GM21786 (cell line): ENCODE results near the gene BLM.
"Not testable (repeated sequence)": the region's sequence is repeated elsewhere in the genome, so short reads cannot be mapped to it uniquely, and the experiment has no call there.

Experiments used
- ATAC-seq: cut with Tn5 transposase; IDR thresholded peaks from one replicate; pipeline ENCODE4 v1.9.1; 2021; ENCODE audit not compliant: unreplicated experiment

Gene BLM

GRCh38 chr15:90818251-90819210 lies 101.4 kb downstream of the BLM start:
- peak; percentile 59 for ATAC-seq

GRCh38 chr15:90819390-90819789 lies 102.2 kb downstream of the BLM start:
- ATAC-seq = no peak

GRCh38 chr15:90819850-90820249 lies 102.7 kb downstream of the BLM start:
- ATAC-seq = no peak

- ATAC-seq = no peak
Observed at GRCh38 chr15:90820481-90820880, 103.3 kb downstream of the BLM start.

- ATAC-seq = no peak
Observed at GRCh38 chr15:90822204-90822955, 105.2 kb downstream of the BLM start.

- ATAC-seq = no peak
Observed at GRCh38 chr15:90823455-90823974, 106.4 kb downstream of the BLM start.

GRCh38 chr15:90825115-90825899 lies 108.2 kb downstream of the BLM start:
- not testable (repeated sequence) for ATAC-seq

- not testable (repeated sequence) for ATAC-seq
Observed at GRCh38 chr15:90826206-90826885, 109.2 kb downstream of the BLM start.

- ATAC-seq = no peak
Observed at GRCh38 chr15:90826886-90827435, 109.8 kb downstream of the BLM start.

- no peak for ATAC-seq
Observed at GRCh38 chr15:90828111-90828510, 111.0 kb downstream of the BLM start.

- no peak for ATAC-seq
Observed at GRCh38 chr15:90829126-90829525, 112.0 kb downstream of the BLM start.

GRCh38 chr15:90829942-90830440 lies 112.8 kb downstream of the BLM start:
- ATAC-seq = peak; percentile 77

GRCh38 chr15:90834626-90835025 lies 117.5 kb downstream of the BLM start:
- no peak for ATAC-seq

- no peak for ATAC-seq
Observed at GRCh38 chr15:90836296-90836871, 119.2 kb downstream of the BLM start.

- ATAC-seq = no peak
Observed at GRCh38 chr15:90837094-90837493, 119.9 kb downstream of the BLM start.

- no peak for ATAC-seq
Observed at GRCh38 chr15:90838139-90838538, 121.0 kb downstream of the BLM start.

GRCh38 chr15:90838544-90838943 lies 121.4 kb downstream of the BLM start:
- no peak for ATAC-seq

GRCh38 chr15:90839187-90840071 lies 122.3 kb downstream of the BLM start:
- ATAC-seq = peak; percentile 75
